ENCODE data around the gene SLC9A9.

GRCh38 chr3:143535994-143536784, 312.1 kb downstream of the SLC9A9 start:
- TF ChIP-seq POLR2A (IDR thresholded peaks at IDR 0.05) (no peak), CTCF (IDR thresholded peaks at IDR 0.05) (no peak), POLR2AphosphoS5 (IDR thresholded peaks at IDR 0.05) (no peak)

Data from prostate gland (tissue), 2 donors.